ENCODE measurements around the gene MVD. TPM values are rescaled to one million over a fixed set of nuclear protein-coding genes. Genes with fewer than 3 reads are reported as not detected.
"Not testable (repeated sequence)": the region's sequence is repeated elsewhere in the genome, so short reads cannot be mapped to it uniquely, and the experiment has no call there.

MVD gene
- total RNA-seq, 1 experiment from 2014 or later, result 119 TPM

DNA sequence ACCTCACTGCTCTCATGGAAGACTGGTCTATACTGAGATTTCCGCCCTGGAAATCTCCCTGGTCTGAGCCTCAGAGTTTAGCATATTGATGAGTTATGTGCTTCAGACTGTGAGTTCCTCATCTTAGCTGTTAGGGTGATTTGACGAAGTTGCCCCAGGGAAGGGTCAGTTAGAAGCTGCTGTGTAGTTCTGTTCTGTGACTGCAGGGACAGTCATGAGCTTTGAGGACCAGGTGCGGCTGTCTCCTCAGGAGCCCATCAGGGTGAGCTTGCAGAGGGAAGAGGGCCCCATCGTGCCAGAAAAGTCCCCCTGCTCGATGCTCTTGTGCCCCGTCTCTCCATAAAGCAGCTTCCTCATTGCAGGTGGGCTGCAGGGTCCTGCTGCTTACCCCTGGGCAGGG is 52.8 kb downstream of the MVD start:
- no TSS peak for BruUV-seq (replicated peaks)
- DNase-seq (ENCODE audit: low read depth, low spot score) (no peak), ATAC-seq (0 out of 2 replicates have a peak, but pooled peaks have one; percentile 55)
- Histone ChIP-seq H3K9me3 (ENCODE audit: control insufficient read depth in 1 of 2, insufficient read depth in 1 of 2, low read depth in 1 of 2, low read length in 2 of 2) (no peaks in the 10 kb centered on the region), H3K4me2 (ENCODE audit: low read length) (no peak overlapping the region), H4K20me1 (ENCODE audit: insufficient read depth) (peaks cover 9% of the 10 kb centered on the region; the same call in 1 of the 2 replicates), H2AFZ (ENCODE audit: low read depth, low read length, poor library complexity, severe bottlenecking) (no peak overlapping the region), H3K4me3 (replicated peaks in 1 of 2; ENCODE audit: low read depth in 1 of 2, low read length in 2 of 2) (no peak overlapping the region), H3K27ac (ENCODE audit: low read depth, low read length) (no peak overlapping the region), H3K27me3 (ENCODE audit: insufficient read depth, low read length) (no peaks in the 10 kb centered on the region), H3K9ac (ENCODE audit: low read length) (no peak overlapping the region), H3K4me1 (ENCODE audit: control insufficient read depth in 1 of 2, insufficient read depth in 2 of 2, low read length in 2 of 2) (no peaks in the 10 kb centered on the region), H3K36me3 (ENCODE audit: control insufficient read depth in 1 of 2, insufficient read depth in 2 of 2, low read length in 2 of 2) (peaks cover 24 to 59% of the 10 kb centered on the region in 2 experiments; a peak in 3 of 4 replicates), H3K79me2 (ENCODE audit: insufficient read depth, low read length) (peaks cover 47% of the 10 kb centered on the region), H3K9me2 (ENCODE audit: insufficient read depth) (no peaks in the 10 kb centered on the region)
- ChIA-PET POLR2A (no interaction called here), RAD21 (ENCODE audit: low non-redundant PET in 1 of 2, low total read pairs in 2 of 2, uncharacterized antibody in 2 of 2, unreplicated experiment in 2 of 2) (no interaction called here), CTCF (no interaction called here)
- intact Hi-C loops (cut with micrococcal nuclease), result no loop called here
- TF ChIP-seq CTCF (IDR thresholded peaks at IDR 0.05 in 2 of 3, conservative IDR thresholded peaks at IDR 0.05 in 1 of 3; ENCODE audit: borderline replicate concordance in 1 of 3, insufficient read depth in 1 of 3, low read depth in 2 of 3, low read length in 2 of 3), result peak in 2 of 3 experiments; percentile 33 to 38; a peak in 3 of 6 replicates
- TF ChIP-seq, protein P1, sequence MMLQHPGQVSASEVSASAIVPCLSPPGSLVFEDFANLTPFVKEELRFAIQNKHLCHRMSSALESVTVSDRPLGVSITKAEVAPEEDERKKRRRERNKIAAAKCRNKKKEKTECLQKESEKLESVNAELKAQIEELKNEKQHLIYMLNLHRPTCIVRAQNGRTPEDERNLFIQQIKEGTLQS (IDR thresholded peaks at IDR 0.05), result no peak

DNA sequence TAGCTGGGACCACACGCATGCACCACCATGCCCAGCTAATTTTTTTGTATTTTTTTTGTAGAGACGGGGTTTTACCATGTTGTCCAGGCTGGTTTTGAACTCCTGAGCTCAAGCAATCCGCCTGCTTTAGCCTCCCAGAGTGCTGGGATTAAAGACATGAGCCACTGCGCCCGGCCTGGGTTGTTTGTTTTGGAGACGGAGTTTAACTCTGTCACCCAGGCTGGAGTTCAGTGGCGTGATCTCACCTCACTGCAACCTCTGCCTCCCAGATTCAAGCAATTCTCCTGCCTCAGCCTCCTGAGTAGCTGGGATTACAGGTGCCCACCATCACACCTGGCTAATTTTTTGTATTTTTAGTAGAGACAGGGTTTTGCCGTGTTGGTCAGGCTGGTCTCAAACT is 53.5 kb downstream of the MVD start:
- intact Hi-C loops (cut with micrococcal nuclease); DNase-seq (ENCODE audit: low read depth, low spot score); H2AFZ ChIP-seq (ENCODE audit: low read depth, low read length, poor library complexity, severe bottlenecking); RAD21 ChIA-PET (ENCODE audit: low non-redundant PET in 1 of 2, low total read pairs in 2 of 2, uncharacterized antibody in 2 of 2, unreplicated experiment in 2 of 2); POLR2A ChIA-PET; H4K20me1 ChIP-seq (ENCODE audit: insufficient read depth); ATAC-seq; H3K9ac ChIP-seq (ENCODE audit: low read length); H3K27ac ChIP-seq (ENCODE audit: low read depth, low read length); H3K4me1 ChIP-seq (ENCODE audit: control insufficient read depth in 1 of 2, insufficient read depth in 2 of 2, low read length in 2 of 2); CTCF ChIA-PET; H3K9me2 ChIP-seq (ENCODE audit: insufficient read depth); BruUV-seq (replicated peaks); H3K4me3 ChIP-seq (replicated peaks in 1 of 2; ENCODE audit: low read depth in 1 of 2, low read length in 2 of 2); H3K9me3 ChIP-seq (ENCODE audit: control insufficient read depth in 1 of 2, insufficient read depth in 1 of 2, low read depth in 1 of 2, low read length in 2 of 2); H3K27me3 ChIP-seq (ENCODE audit: insufficient read depth, low read length); H3K4me2 ChIP-seq (ENCODE audit: low read length): not testable (repeated sequence)
- Histone ChIP-seq H3K36me3 (ENCODE audit: control insufficient read depth in 1 of 2, insufficient read depth in 2 of 2, low read length in 2 of 2) (peaks cover 29 to 59% of the 10 kb centered on the region in 2 experiments; a peak in 3 of 4 replicates), H3K79me2 (ENCODE audit: insufficient read depth, low read length) (peaks cover 41% of the 10 kb centered on the region)
